GM19193 (cell line): ENCODE measurements around the gene CACNA1D.

Source experiments
- POLR2A ChIP-seq: IDR thresholded peaks from 4 replicates; pipeline ENCODE4 v1.6.1; 2011; ENCODE audit not compliant: insufficient read depth, insufficient read length; ENCODE audit errors: extremely low read depth

CACNA1D gene

GRCh38 chr3:53845103-53845880 lies 350.9 kb downstream of the CACNA1D start:
- no peak for TF ChIP-seq POLR2A

- no peak for TF ChIP-seq POLR2A
Observed at GRCh38 chr3:53845881-53846133, 351.4 kb downstream of the CACNA1D start.

- TF ChIP-seq POLR2A = peak; percentile 81
Observed at GRCh38 chr3:53846134-53846850, 351.9 kb downstream of the CACNA1D start, which contains the start of the genes CHDH and IL17RB. CHDH (minus strand) TSS chr3:53846419; CDS start chr3:53824008, 22,411 bp downstream. IL17RB (plus strand) TSS chr3:53846568; CDS start chr3:53846589, 21 bp downstream.

- no peak for TF ChIP-seq POLR2A
Observed at GRCh38 chr3:53846851-53847155, 352.4 kb downstream of the CACNA1D start.

- TF ChIP-seq POLR2A = no peak
Observed at GRCh38 chr3:53849916-53850315, 355.5 kb downstream of the CACNA1D start.

- TF ChIP-seq POLR2A = no peak
Observed at GRCh38 chr3:53850895-53851294, 356.5 kb downstream of the CACNA1D start.

- TF ChIP-seq POLR2A = no peak
Observed at GRCh38 chr3:53856964-53857363, 362.6 kb downstream of the CACNA1D start.

- TF ChIP-seq POLR2A = no peak
Observed at GRCh38 chr3:53858096-53858741, 363.8 kb downstream of the CACNA1D start.

- TF ChIP-seq POLR2A = no peak
Observed at GRCh38 chr3:53859178-53859577, 364.8 kb downstream of the CACNA1D start.

GRCh38 chr3:53860196-53860595 lies 365.8 kb downstream of the CACNA1D start:
- no peak for TF ChIP-seq POLR2A

GRCh38 chr3:53862241-53862640 lies 367.8 kb downstream of the CACNA1D start:
- no peak for TF ChIP-seq POLR2A

GRCh38 chr3:53863145-53863544 lies 368.7 kb downstream of the CACNA1D start:
- no peak for TF ChIP-seq POLR2A
